ENCODE data around the gene HSD17B7. TPM values are rescaled to one million over a fixed set of nuclear protein-coding genes. Genes with fewer than 3 reads are reported as not detected.
"Not testable (repeated sequence)": the region's sequence is repeated elsewhere in the genome, so short reads cannot be mapped to it uniquely, and the experiment has no call there.

HSD17B7 gene
- total RNA-seq, 1 donor from 2014 or later, result 10.9 TPM

- not testable (repeated sequence) for H3K4me1 Mint-ChIP-seq (ENCODE audit: low read depth, unreplicated experiment); H3K27ac ChIP-seq (ENCODE audit: low read depth, low read length); FAIRE-seq; H4K20me1 ChIP-seq (ENCODE audit: insufficient read depth, low read length); H3K9me3 ChIP-seq (ENCODE audit: insufficient read depth, low read depth, low read length); H3K27ac Mint-ChIP-seq (ENCODE audit: unreplicated experiment); H3K79me2 ChIP-seq (ENCODE audit: insufficient read depth, low read length); H3K4me1 ChIP-seq (ENCODE audit: insufficient read depth, low read length); H3K4me3 ChIP-seq (ENCODE audit: insufficient read depth, low read depth, low read length); H3K27me3 Mint-ChIP-seq (ENCODE audit: low read depth, unreplicated experiment); H3K9me3 Mint-ChIP-seq (ENCODE audit: unreplicated experiment); H3K36me3 ChIP-seq (ENCODE audit: insufficient read depth, low read length); H3K36me3 Mint-ChIP-seq (ENCODE audit: low read depth, unreplicated experiment); H3K9ac ChIP-seq (ENCODE audit: low read length); H2AFZ ChIP-seq (ENCODE audit: low read depth, low read length); H3K27me3 ChIP-seq (ENCODE audit: insufficient read depth, low read length); H3K4me3 Mint-ChIP-seq (ENCODE audit: unreplicated experiment); H3K4me2 ChIP-seq (ENCODE audit: low read length)
- peak; percentile 12 for DNase-seq (ENCODE audit: low read depth)
Observed at GRCh38 chr1:162796617-162797279, 6.2 kb downstream of the HSD17B7 start.

- not testable (repeated sequence) for H4K20me1 ChIP-seq (ENCODE audit: insufficient read depth, low read length); H3K27ac ChIP-seq (ENCODE audit: low read depth, low read length); H3K79me2 ChIP-seq (ENCODE audit: insufficient read depth, low read length); H3K27ac Mint-ChIP-seq (ENCODE audit: unreplicated experiment); H3K9ac ChIP-seq (ENCODE audit: low read length); H3K27me3 Mint-ChIP-seq (ENCODE audit: low read depth, unreplicated experiment); H3K4me2 ChIP-seq (ENCODE audit: low read length); H3K9me3 ChIP-seq (ENCODE audit: insufficient read depth, low read depth, low read length); H3K4me3 ChIP-seq (ENCODE audit: insufficient read depth, low read depth, low read length); H3K9me3 Mint-ChIP-seq (ENCODE audit: unreplicated experiment); H3K36me3 ChIP-seq (ENCODE audit: insufficient read depth, low read length); H3K27me3 ChIP-seq (ENCODE audit: insufficient read depth, low read length); H3K4me1 ChIP-seq (ENCODE audit: insufficient read depth, low read length); H3K4me3 Mint-ChIP-seq (ENCODE audit: unreplicated experiment); H3K36me3 Mint-ChIP-seq (ENCODE audit: low read depth, unreplicated experiment); H3K4me1 Mint-ChIP-seq (ENCODE audit: low read depth, unreplicated experiment); H2AFZ ChIP-seq (ENCODE audit: low read depth, low read length); FAIRE-seq
- TF ChIP-seq CTCF (IDR thresholded peaks at IDR 0.05; ENCODE audit: insufficient read depth, low read depth, low read length), result peak; percentile 60
- DNase-seq (ENCODE audit: low read depth), result peak; percentile 36
Observed at GRCh38 chr1:162799995-162800830, 9.7 kb downstream of the HSD17B7 start.

DNA sequence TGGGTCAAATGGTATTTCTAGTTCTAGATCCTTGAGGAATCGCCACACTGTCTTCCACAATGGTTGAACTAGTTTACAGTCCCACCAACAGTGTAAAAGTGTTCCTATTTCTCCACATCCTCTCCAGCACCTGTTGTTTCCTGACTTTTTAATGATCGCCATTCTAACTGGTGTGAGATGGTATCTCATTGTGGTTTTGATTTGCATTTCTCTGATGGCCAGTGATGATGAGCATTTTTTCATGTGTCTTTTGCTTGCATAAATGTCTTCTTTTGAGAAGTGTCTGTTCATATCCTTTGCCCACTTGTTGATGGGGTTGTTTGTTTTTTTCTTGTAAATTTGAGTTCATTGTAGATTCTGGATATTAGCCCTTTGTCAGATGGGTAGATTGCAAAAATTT, 17.0 kb downstream of the HSD17B7 start:
- H2AFZ ChIP-seq (ENCODE audit: low read depth, low read length); H3K4me1 ChIP-seq (ENCODE audit: insufficient read depth, low read length); H3K27ac Mint-ChIP-seq (ENCODE audit: unreplicated experiment); H3K79me2 ChIP-seq (ENCODE audit: insufficient read depth, low read length); H3K27me3 ChIP-seq (ENCODE audit: insufficient read depth, low read length); H3K4me1 Mint-ChIP-seq (ENCODE audit: low read depth, unreplicated experiment); H4K20me1 ChIP-seq (ENCODE audit: insufficient read depth, low read length); FAIRE-seq; H3K27ac ChIP-seq (ENCODE audit: low read depth, low read length); H3K9me3 ChIP-seq (ENCODE audit: insufficient read depth, low read depth, low read length); DNase-seq (ENCODE audit: low read depth); H3K4me3 Mint-ChIP-seq (ENCODE audit: unreplicated experiment); H3K36me3 ChIP-seq (ENCODE audit: insufficient read depth, low read length); H3K36me3 Mint-ChIP-seq (ENCODE audit: low read depth, unreplicated experiment); H3K9me3 Mint-ChIP-seq (ENCODE audit: unreplicated experiment); H3K4me2 ChIP-seq (ENCODE audit: low read length); H3K4me3 ChIP-seq (ENCODE audit: insufficient read depth, low read depth, low read length); H3K27me3 Mint-ChIP-seq (ENCODE audit: low read depth, unreplicated experiment); H3K9ac ChIP-seq (ENCODE audit: low read length): not testable (repeated sequence)

- H3K4me1 Mint-ChIP-seq (ENCODE audit: low read depth, unreplicated experiment); H3K79me2 ChIP-seq (ENCODE audit: insufficient read depth, low read length); FAIRE-seq; H4K20me1 ChIP-seq (ENCODE audit: insufficient read depth, low read length); H3K9me3 Mint-ChIP-seq (ENCODE audit: unreplicated experiment); H3K27ac ChIP-seq (ENCODE audit: low read depth, low read length); H3K27me3 ChIP-seq (ENCODE audit: insufficient read depth, low read length); H2AFZ ChIP-seq (ENCODE audit: low read depth, low read length); H3K4me1 ChIP-seq (ENCODE audit: insufficient read depth, low read length); H3K27ac Mint-ChIP-seq (ENCODE audit: unreplicated experiment); H3K36me3 Mint-ChIP-seq (ENCODE audit: low read depth, unreplicated experiment); H3K4me2 ChIP-seq (ENCODE audit: low read length); H3K9ac ChIP-seq (ENCODE audit: low read length); H3K4me3 ChIP-seq (ENCODE audit: insufficient read depth, low read depth, low read length); DNase-seq (ENCODE audit: low read depth); H3K36me3 ChIP-seq (ENCODE audit: insufficient read depth, low read length); H3K27me3 Mint-ChIP-seq (ENCODE audit: low read depth, unreplicated experiment); H3K9me3 ChIP-seq (ENCODE audit: insufficient read depth, low read depth, low read length); H3K4me3 Mint-ChIP-seq (ENCODE audit: unreplicated experiment): not testable (repeated sequence)
Observed at GRCh38 chr1:162812357-162812756, 21.9 kb downstream of the HSD17B7 start.

- H3K4me3 ChIP-seq (ENCODE audit: insufficient read depth, low read depth, low read length); H3K36me3 ChIP-seq (ENCODE audit: insufficient read depth, low read length); FAIRE-seq; DNase-seq (ENCODE audit: low read depth); H3K4me3 Mint-ChIP-seq (ENCODE audit: unreplicated experiment); H3K79me2 ChIP-seq (ENCODE audit: insufficient read depth, low read length); H3K27ac ChIP-seq (ENCODE audit: low read depth, low read length); H3K27ac Mint-ChIP-seq (ENCODE audit: unreplicated experiment); H2AFZ ChIP-seq (ENCODE audit: low read depth, low read length); H3K27me3 ChIP-seq (ENCODE audit: insufficient read depth, low read length); H3K4me1 ChIP-seq (ENCODE audit: insufficient read depth, low read length); H3K9ac ChIP-seq (ENCODE audit: low read length); H3K4me2 ChIP-seq (ENCODE audit: low read length); H3K36me3 Mint-ChIP-seq (ENCODE audit: low read depth, unreplicated experiment); H3K27me3 Mint-ChIP-seq (ENCODE audit: low read depth, unreplicated experiment); H3K4me1 Mint-ChIP-seq (ENCODE audit: low read depth, unreplicated experiment); H3K9me3 ChIP-seq (ENCODE audit: insufficient read depth, low read depth, low read length); H3K9me3 Mint-ChIP-seq (ENCODE audit: unreplicated experiment); H4K20me1 ChIP-seq (ENCODE audit: insufficient read depth, low read length): not testable (repeated sequence)
Observed at GRCh38 chr1:162818136-162818535, 27.6 kb downstream of the HSD17B7 start.

Data from astrocyte (in vitro differentiated cells and primary cell).